ENCODE results near the gene CPT2.

Gene CPT2

DNA sequence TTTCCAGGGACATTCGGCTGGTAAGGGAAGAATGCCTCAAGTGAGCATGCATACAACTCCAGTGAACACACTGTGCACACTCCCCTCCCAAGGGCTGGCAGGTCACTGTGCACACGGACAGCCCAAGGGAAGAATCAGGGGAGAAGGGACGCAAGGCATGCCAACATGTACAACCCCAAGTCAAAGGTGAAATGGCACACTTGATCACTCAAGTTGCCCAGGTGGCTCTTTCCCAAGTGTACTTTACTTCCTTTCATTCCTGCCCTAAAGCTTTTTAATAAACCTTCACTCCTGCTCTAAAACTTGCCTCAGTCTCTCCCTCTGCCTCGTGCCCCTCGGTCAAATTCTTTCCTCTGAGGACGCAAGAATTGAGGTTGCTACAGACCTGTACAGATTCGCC, 40.7 kb upstream of the CPT2 start:
- TF ChIP-seq, protein P1, sequence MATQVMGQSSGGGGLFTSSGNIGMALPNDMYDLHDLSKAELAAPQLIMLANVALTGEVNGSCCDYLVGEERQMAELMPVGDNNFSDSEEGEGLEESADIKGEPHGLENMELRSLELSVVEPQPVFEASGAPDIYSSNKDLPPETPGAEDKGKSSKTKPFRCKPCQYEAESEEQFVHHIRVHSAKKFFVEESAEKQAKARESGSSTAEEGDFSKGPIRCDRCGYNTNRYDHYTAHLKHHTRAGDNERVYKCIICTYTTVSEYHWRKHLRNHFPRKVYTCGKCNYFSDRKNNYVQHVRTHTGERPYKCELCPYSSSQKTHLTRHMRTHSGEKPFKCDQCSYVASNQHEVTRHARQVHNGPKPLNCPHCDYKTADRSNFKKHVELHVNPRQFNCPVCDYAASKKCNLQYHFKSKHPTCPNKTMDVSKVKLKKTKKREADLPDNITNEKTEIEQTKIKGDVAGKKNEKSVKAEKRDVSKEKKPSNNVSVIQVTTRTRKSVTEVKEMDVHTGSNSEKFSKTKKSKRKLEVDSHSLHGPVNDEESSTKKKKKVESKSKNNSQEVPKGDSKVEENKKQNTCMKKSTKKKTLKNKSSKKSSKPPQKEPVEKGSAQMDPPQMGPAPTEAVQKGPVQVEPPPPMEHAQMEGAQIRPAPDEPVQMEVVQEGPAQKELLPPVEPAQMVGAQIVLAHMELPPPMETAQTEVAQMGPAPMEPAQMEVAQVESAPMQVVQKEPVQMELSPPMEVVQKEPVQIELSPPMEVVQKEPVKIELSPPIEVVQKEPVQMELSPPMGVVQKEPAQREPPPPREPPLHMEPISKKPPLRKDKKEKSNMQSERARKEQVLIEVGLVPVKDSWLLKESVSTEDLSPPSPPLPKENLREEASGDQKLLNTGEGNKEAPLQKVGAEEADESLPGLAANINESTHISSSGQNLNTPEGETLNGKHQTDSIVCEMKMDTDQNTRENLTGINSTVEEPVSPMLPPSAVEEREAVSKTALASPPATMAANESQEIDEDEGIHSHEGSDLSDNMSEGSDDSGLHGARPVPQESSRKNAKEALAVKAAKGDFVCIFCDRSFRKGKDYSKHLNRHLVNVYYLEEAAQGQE (IDR thresholded peaks at IDR 0.05; ENCODE audit: low read depth), result no peak
- TF ChIP-seq NFIC (IDR thresholded peaks at IDR 0.05), result no peak
- no peak for TF ChIP-seq YY1 (IDR thresholded peaks at IDR 0.05; ENCODE audit: low read depth)
- TF ChIP-seq RAD21 (IDR thresholded peaks at IDR 0.05; ENCODE audit: low read depth), result no peak
- TF ChIP-seq, protein P2, sequence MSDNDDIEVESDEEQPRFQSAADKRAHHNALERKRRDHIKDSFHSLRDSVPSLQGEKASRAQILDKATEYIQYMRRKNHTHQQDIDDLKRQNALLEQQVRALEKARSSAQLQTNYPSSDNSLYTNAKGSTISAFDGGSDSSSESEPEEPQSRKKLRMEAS (IDR thresholded peaks at IDR 0.05), result no peak
- TF ChIP-seq FOXM1 (IDR thresholded peaks at IDR 0.05; ENCODE audit: borderline replicate concordance, low read depth), result no peak
- no peak for TF ChIP-seq TEAD4 (IDR thresholded peaks at IDR 0.05)
- TF ChIP-seq, protein P3, sequence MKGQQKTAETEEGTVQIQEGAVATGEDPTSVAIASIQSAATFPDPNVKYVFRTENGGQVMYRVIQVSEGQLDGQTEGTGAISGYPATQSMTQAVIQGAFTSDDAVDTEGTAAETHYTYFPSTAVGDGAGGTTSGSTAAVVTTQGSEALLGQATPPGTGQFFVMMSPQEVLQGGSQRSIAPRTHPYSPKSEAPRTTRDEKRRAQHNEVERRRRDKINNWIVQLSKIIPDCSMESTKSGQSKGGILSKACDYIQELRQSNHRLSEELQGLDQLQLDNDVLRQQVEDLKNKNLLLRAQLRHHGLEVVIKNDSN (IDR thresholded peaks at IDR 0.05), result no peak
- TF ChIP-seq CEBPB (IDR thresholded peaks at IDR 0.05), result no peak
- TF ChIP-seq TAF1 (IDR thresholded peaks at IDR 0.05; ENCODE audit: low read depth), result no peak

DNA sequence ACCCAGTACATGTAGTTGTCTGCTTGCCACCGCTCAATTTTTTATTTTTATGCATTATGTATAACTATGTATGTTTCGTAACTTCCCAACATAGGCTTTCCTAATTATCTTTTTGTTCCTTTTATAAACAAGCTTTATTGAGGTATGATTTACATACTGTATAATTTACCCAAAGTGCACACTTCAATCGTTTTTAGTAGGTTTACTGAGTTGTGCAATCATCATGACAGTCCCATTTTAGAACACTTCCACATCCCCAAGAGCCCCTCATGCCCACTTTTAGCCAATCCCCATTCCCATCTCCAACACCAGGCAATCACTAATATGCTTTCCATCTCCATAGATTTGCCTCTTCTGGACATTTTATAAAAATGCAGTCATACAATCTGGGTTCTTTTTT, 39.8 kb upstream of the CPT2 start:
- TF ChIP-seq ZBTB7A (IDR thresholded peaks at IDR 0.05; ENCODE audit: low read depth) (no peak), TCF12 (IDR thresholded peaks at IDR 0.05; ENCODE audit: low read depth) (no peak)

DNA sequence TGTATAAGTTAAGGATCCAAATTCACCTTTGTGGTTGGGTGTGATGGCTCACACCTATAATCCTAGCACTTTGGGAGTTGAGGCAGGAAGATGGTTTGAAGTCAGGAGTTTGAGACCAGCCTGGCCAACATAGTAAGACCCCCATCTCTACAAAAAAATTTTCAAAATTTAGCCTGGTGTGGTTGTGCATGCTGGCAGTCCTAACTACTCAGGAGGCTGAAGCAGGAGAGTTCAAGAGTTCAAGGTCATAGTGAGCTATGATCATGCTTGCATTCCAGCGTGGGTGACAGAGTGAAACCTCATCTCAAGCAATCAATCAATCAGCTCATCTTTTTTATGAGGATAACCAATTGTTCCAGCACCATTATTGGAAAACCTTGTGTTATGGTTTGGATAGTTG, 37.7 kb upstream of the CPT2 start:
- TF ChIP-seq, protein P3 (IDR thresholded peaks at IDR 0.05), result no peak
- TF ChIP-seq FOXM1 (IDR thresholded peaks at IDR 0.05; ENCODE audit: borderline replicate concordance, low read depth), result no peak
- no peak for TF ChIP-seq TEAD4 (IDR thresholded peaks at IDR 0.05)
- no peak for TF ChIP-seq ZBTB7A (IDR thresholded peaks at IDR 0.05; ENCODE audit: low read depth)
- TF ChIP-seq NFIC (IDR thresholded peaks at IDR 0.05), result no peak
- TF ChIP-seq CEBPB (IDR thresholded peaks at IDR 0.05), result no peak
- no peak for TF ChIP-seq RAD21 (IDR thresholded peaks at IDR 0.05; ENCODE audit: low read depth)
- TF ChIP-seq YY1 (IDR thresholded peaks at IDR 0.05; ENCODE audit: low read depth), result no peak
- no peak for TF ChIP-seq TCF12 (IDR thresholded peaks at IDR 0.05; ENCODE audit: low read depth)

DNA sequence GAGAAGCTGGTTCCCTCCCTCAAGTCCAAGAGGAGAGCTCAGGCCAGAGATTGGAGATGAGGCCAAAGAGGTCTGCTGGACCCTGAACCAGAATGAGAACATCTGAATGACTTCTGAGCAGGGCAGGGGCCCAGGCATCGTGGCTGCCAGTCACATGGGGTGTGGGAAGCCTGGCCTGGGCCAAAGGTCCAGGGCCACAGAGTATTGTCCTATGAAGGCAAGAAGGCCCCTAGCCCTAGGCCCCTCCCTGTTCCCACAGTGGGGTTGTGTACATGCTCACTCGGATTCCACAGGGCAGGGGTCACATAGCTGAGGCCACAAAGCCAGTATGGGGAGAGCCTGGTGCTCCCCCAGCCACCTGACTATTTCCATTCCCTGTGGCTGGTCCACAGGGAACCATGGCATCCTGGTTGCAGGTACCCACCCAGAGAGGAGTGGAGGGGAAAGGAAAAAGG, 35.7 kb upstream of the CPT2 start:
- TF ChIP-seq ZBTB7A (IDR thresholded peaks at IDR 0.05; ENCODE audit: low read depth), result no peak
- TF ChIP-seq TAF1 (IDR thresholded peaks at IDR 0.05; ENCODE audit: low read depth), result no peak
- TF ChIP-seq TEAD4 (IDR thresholded peaks at IDR 0.05), result no peak
- no peak for TF ChIP-seq CEBPB (IDR thresholded peaks at IDR 0.05)
- no peak for TF ChIP-seq CREB1 (IDR thresholded peaks at IDR 0.05; ENCODE audit: low read depth)
- no peak for TF ChIP-seq TCF12 (IDR thresholded peaks at IDR 0.05; ENCODE audit: low read depth)
- TF ChIP-seq FOXM1 (IDR thresholded peaks at IDR 0.05; ENCODE audit: borderline replicate concordance, low read depth), result no peak

DNA sequence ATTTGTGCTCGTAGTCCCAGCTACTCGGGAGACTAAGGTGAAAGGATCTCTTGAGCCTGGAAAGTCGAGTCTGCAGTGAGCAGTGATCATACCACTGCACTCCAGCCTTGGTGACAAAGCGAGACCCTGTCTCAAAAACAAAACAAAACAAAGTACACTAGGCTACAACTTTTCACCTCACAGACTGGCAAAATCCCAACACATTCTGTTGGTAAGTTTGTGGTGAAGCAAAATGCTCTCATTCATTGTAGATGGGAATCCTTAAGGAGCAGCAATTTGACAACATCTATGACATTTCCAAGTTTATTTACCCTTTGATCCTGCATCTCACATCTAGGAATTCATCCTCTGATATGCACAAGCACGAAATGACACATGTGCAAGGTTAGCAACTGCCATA, 34.0 kb upstream of the CPT2 start:
- TF ChIP-seq, protein P2 (IDR thresholded peaks at IDR 0.05), result no peak
- TF ChIP-seq ZBTB7A (IDR thresholded peaks at IDR 0.05; ENCODE audit: low read depth) (no peak), NFIC (IDR thresholded peaks at IDR 0.05) (no peak), YY1 (IDR thresholded peaks at IDR 0.05; ENCODE audit: low read depth) (no peak), EP300 (IDR thresholded peaks at IDR 0.05; ENCODE audit: borderline replicate concordance) (no peak), TEAD4 (IDR thresholded peaks at IDR 0.05) (no peak), RAD21 (IDR thresholded peaks at IDR 0.05; ENCODE audit: low read depth) (no peak), TCF12 (IDR thresholded peaks at IDR 0.05; ENCODE audit: low read depth) (no peak), FOXM1 (IDR thresholded peaks at IDR 0.05; ENCODE audit: borderline replicate concordance, low read depth) (no peak), CREB1 (IDR thresholded peaks at IDR 0.05; ENCODE audit: low read depth) (no peak), TAF1 (IDR thresholded peaks at IDR 0.05; ENCODE audit: low read depth) (no peak), EGR1 (IDR thresholded peaks at IDR 0.05) (no peak), CEBPB (IDR thresholded peaks at IDR 0.05) (no peak)
- TF ChIP-seq, protein P3 (IDR thresholded peaks at IDR 0.05), result no peak
- TF ChIP-seq, protein P1 (IDR thresholded peaks at IDR 0.05; ENCODE audit: low read depth), result no peak

DNA sequence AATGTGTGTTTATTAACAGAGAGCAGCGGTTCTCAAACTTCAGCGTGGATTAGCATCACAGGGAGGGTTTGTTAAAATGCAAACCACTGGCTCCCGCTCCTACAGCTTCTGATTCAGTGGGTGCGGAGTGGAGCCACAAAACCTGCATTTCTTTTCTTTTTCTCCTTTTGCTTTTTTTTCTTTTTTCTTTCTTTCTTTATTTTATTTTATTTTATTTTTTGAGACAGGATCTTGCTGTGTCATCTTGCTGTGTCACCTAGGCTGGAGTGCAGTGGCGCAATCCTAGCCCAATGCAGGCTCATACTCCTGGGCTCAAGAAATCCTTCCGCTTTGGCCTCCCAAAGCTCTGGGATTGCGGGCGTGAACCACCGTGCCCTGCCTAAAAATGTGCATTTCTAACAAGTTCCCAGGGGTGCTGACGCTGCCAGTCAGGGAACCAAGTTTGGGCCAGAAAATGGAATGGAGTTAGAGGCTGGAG, 33.3 kb upstream of the CPT2 start:
- TF ChIP-seq ZBTB7A (IDR thresholded peaks at IDR 0.05; ENCODE audit: low read depth) (no peak), CEBPB (IDR thresholded peaks at IDR 0.05) (no peak), YY1 (IDR thresholded peaks at IDR 0.05; ENCODE audit: low read depth) (no peak), TEAD4 (IDR thresholded peaks at IDR 0.05) (no peak), CREB1 (IDR thresholded peaks at IDR 0.05; ENCODE audit: low read depth) (no peak), TAF1 (IDR thresholded peaks at IDR 0.05; ENCODE audit: low read depth) (no peak), RAD21 (IDR thresholded peaks at IDR 0.05; ENCODE audit: low read depth) (no peak), EGR1 (IDR thresholded peaks at IDR 0.05) (no peak), TCF12 (IDR thresholded peaks at IDR 0.05; ENCODE audit: low read depth) (no peak), FOXM1 (IDR thresholded peaks at IDR 0.05; ENCODE audit: borderline replicate concordance, low read depth) (no peak), EP300 (IDR thresholded peaks at IDR 0.05; ENCODE audit: borderline replicate concordance) (no peak), NFIC (IDR thresholded peaks at IDR 0.05) (no peak)
- TF ChIP-seq, protein P2 (IDR thresholded peaks at IDR 0.05), result no peak
- TF ChIP-seq, protein P3 (IDR thresholded peaks at IDR 0.05), result no peak
- TF ChIP-seq, protein P1 (IDR thresholded peaks at IDR 0.05; ENCODE audit: low read depth), result no peak
